GM12878 (cell line): ENCODE measurements around the gene RGSL1. TPM values are rescaled to one million over a fixed set of nuclear protein-coding genes. Genes with fewer than 3 reads are reported as not detected.

Experiments
- ATAC-seq: fragments of 200-7000 bp; cut with Tn5 transposase; 3 replicates; pipeline ENCODE4 v1.9.1; 2020; ENCODE audit warnings: mild to moderate bottlenecking, moderate library complexity
- BruUV-seq: library from RNA; stranded (reverse); fragments of 400-500 nt; replicated peaks from 2 replicates; lab custom pipeline; 2021; lab: Mats Ljungman, UMichigan
- CTCF ChIA-PET: fragments of 300-600 bp; sonication (Branson Sonifier 250); formaldehyde crosslinking; extraction: SDS; loops from one replicate; lab custom pipeline; 2021; ENCODE audit warnings: inconsistent platforms; lab: Yijun Ruan, JAX
- POLR2A ChIA-PET: fragments of 350-600 bp; formaldehyde crosslinking; extraction: SDS; loops from one replicate; lab custom pipeline; 2021; ENCODE audit warnings: inconsistent platforms; lab: Charles Lee
- RAD21 ChIA-PET: fragments of 300-600 bp; sonication (Branson Sonifier 250); formaldehyde crosslinking; loops from one replicate; lab custom pipeline; 2023; ENCODE audit warnings: antibody characterized with exemption; ENCODE audit not compliant: unreplicated experiment; lab: Charles Lee
- SMC1A ChIA-PET: fragments of 300-600 bp; sonication (Branson Sonifier 250); formaldehyde crosslinking; loops from one replicate; lab custom pipeline; 2023; ENCODE audit not compliant: unreplicated experiment, uncharacterized antibody; lab: Charles Lee
- DNase-seq: peaks from one replicate; pipeline ENCODE4 v3.0.0-alpha.2; 2011; ENCODE audit warnings: low read depth, low spot score
- FAIRE-seq: peaks from 3 replicates; lab custom pipeline; 2011; peaks lifted over from hg19 to GRCh38; lab: Jason Lieb, UNC
- H2AFZ ChIP-seq: 2 replicates; pipeline ENCODE4 v1.6.0; 2011; ENCODE audit warnings: low read depth, low read length, control low read depth; ENCODE audit not compliant: control insufficient read depth
- H3K27ac ChIP-seq: 2 replicates; pipeline ENCODE4 v1.5.1; 2011; ENCODE audit warnings: control low read depth; ENCODE audit not compliant: control insufficient read depth, insufficient read depth
- H3K27me3 ChIP-seq, 2 experiments: replicated peaks in 1 of 2; 2 replicates each; pipeline versions ENCODE4 v1.6.0 to v1.6.1; 2011; ENCODE audit warnings: low read length in 1 of 2; ENCODE audit not compliant: control insufficient read depth in 2 of 2, insufficient read depth in 2 of 2
- H3K36me3 ChIP-seq, 2 experiments: 2 replicates each; pipeline ENCODE4 v1.5.1; 2011; ENCODE audit warnings: low read length in 1 of 2; ENCODE audit not compliant: control insufficient read depth in 2 of 2, insufficient read depth in 2 of 2
- H3K4me1 ChIP-seq: 2 replicates; pipeline ENCODE4 v1.6.1; 2011; ENCODE audit warnings: mild to moderate bottlenecking, low read length, moderate library complexity, mixed read lengths; ENCODE audit not compliant: control insufficient read depth, insufficient read depth
- H3K4me2 ChIP-seq: 2 replicates; pipeline ENCODE4 v1.6.0; 2011; ENCODE audit warnings: control low read depth; ENCODE audit not compliant: control insufficient read depth, insufficient read depth
- H3K4me3 ChIP-seq: fragments of 200-600 bp; sonication (generic); 2 replicates; pipeline ENCODE4 v1.5.1; 2016
- H3K79me2 ChIP-seq: 2 replicates; pipeline ENCODE4 v1.6.0; 2011; ENCODE audit warnings: low read length; ENCODE audit not compliant: control insufficient read depth, insufficient read depth
- H3K9ac ChIP-seq: 2 replicates; pipeline ENCODE4 v1.8.0; 2011; ENCODE audit warnings: low read length, control low read depth, mixed read lengths; ENCODE audit not compliant: control insufficient read depth, insufficient read depth
- H3K9me3 ChIP-seq: replicated peaks from 3 replicates; pipeline ENCODE4 v1.5.1; 2011; ENCODE audit warnings: mild to moderate bottlenecking, low read length; ENCODE audit not compliant: control insufficient read depth, insufficient read depth
- H4K20me1 ChIP-seq: 2 replicates; pipeline ENCODE4 v1.6.0; 2011; ENCODE audit not compliant: control insufficient read depth, insufficient read depth
- FOXM1 ChIP-seq: IDR thresholded peaks from 2 replicates; pipeline ENCODE4 v1.6.1; 2012; ENCODE audit warnings: low read depth, mild to moderate bottlenecking, inconsistent platforms, low read length, moderate library complexity
- HDGF ChIP-seq: fragments of 450-650 bp; IDR thresholded peaks from 2 replicates; pipeline ENCODE4 v1.6.1; 2016; ENCODE audit warnings: antibody characterized with exemption
- HSF1 ChIP-seq: fragments of 150-350 bp; IDR thresholded peaks from 2 replicates; pipeline ENCODE4 v1.6.1; 2014; ENCODE audit warnings: mild to moderate bottlenecking, low read depth, low read length
- KAT2A ChIP-seq: conservative IDR thresholded peaks from 2 replicates; pipeline ENCODE4 v1.6.1; 2011; ENCODE audit warnings: low read depth, low read length; ENCODE audit not compliant: control insufficient read depth
- MEF2A ChIP-seq: IDR thresholded peaks from 2 replicates; pipeline ENCODE4 v1.6.1; 2011; ENCODE audit warnings: low read depth, mild to moderate bottlenecking, low read length, moderate library complexity; ENCODE audit not compliant: insufficient read depth
- POU2F2 ChIP-seq: IDR thresholded peaks from 3 replicates; pipeline ENCODE4 v1.6.1; 2011; ENCODE audit warnings: low read depth, mild to moderate bottlenecking, low read length, borderline replicate concordance
- PRDM15 ChIP-seq: fragments of 450-650 bp; formaldehyde crosslinking; IDR thresholded peaks from 2 replicates; pipeline ENCODE4 v1.4.0; 2020; ENCODE audit warnings: mild to moderate bottlenecking, moderate library complexity
- ZBTB4 ChIP-seq: fragments of 450-650 bp; formaldehyde crosslinking; IDR thresholded peaks from 2 replicates; pipeline ENCODE4 v1.4.0; 2022; ENCODE audit warnings: mild to moderate bottlenecking, moderate library complexity
- whole genome bisulfite sequencing: methylation state at CpG from one replicate; pipeline ENCODE4 v1.1.6; 2016; ENCODE audit warnings: low lambda C conversion rate; ENCODE audit not compliant: insufficient replicate concordance, insufficient coverage; ENCODE audit errors: missing lambda C conversion rate; 5-methylcytosine and 5-hydroxymethylcytosine counted together
- in situ Hi-C: fragments of 300-500 bp; cut with MboI; formaldehyde crosslinking; loops from 9 replicates; pipeline ENCODE4 v1.14.3; 2018; ENCODE audit warnings: mixed read lengths
- intact Hi-C: fragments of 100-400 bp; cut with micrococcal nuclease; formaldehyde crosslinking; loops from one replicate; pipeline ENCODE4 v1.14.2; 2022; ENCODE audit not compliant: unreplicated experiment
- polyA plus RNA-seq, 11 experiments: library from polyadenylated mRNA; depleted of rRNA in 4 of 11; unstranded in 6 of 11; stranded (reverse) in 5 of 11; fragments of >200 nt; fragmentation: Nextera tagmentation in 4 of 11; fragmentation: Illumina TruSeq in 1 of 11; extraction: Ambion mirVana in 4 of 11; extraction: Trizol in 1 of 11; gene quantifications; 1 replicate in 1 of 11; 2 replicates in 10 of 11; pipeline versions ENCODE4 v1.2.1 to v1.2.3, GENCODE V29; 2011 to 2016; ENCODE audit warnings: inconsistent platforms in 2 of 11, missing spikeins in 2 of 11, low read depth in 1 of 11
- total RNA-seq, 4 experiments: library from RNA; depleted of rRNA in 3 of 4; stranded (reverse); fragments of >200 nt in 3 of 4; fragmentation: Illumina TruSeq in 1 of 4; extraction: Trizol in 1 of 4; gene quantifications; 2 replicates each; pipeline versions ENCODE4 v1.2.1 to v1.2.3, GENCODE V29; 2013 to 2021

RGSL1 gene
- total and polyA plus RNA-seq, 10 of the 15 experiments (the other 5 are each of a cell fraction or from before 2014, with no cell fraction given), result 0.05 to 0.28 (median 0.27) TPM; not detected in 5

GRCh38 chr1:182507685-182508084 is 57.7 kb downstream of the RGSL1 start:
- POLR2A ChIA-PET, result no interaction called here
- in situ Hi-C loops (no loop called here), intact Hi-C loops (no loop called here)
- H3K9me3 ChIP-seq, result no peaks in the 10 kb centered on the region
- CTCF ChIA-PET, result no interaction called here
- H3K27me3 ChIP-seq, result no peaks in the 10 kb centered on the region
- RAD21 ChIA-PET, result no interaction called here
- H3K36me3 ChIP-seq, result no peaks in the 10 kb centered on the region
- H3K27ac ChIP-seq, result no peak overlapping the region
- no TSS peak for BruUV-seq
- H3K9ac ChIP-seq, result no peak overlapping the region
- TF ChIP-seq HSF1 (no peak), KAT2A (no peak), POU2F2 (no peak), FOXM1 (no peak), HDGF (no peak)
- TF ChIP-seq, all 136 proteins: peak for 0
- no peaks in the 10 kb centered on the region for H4K20me1 ChIP-seq
- no peaks in the 10 kb centered on the region for H3K79me2 ChIP-seq
- H3K4me3 ChIP-seq, result no peak overlapping the region
- no peak for ATAC-seq
- no peaks in the 10 kb centered on the region for H3K4me1 ChIP-seq
- DNase-seq, result no peak
- WGBS, result 76% methylated on average over 3 of the region's 3 CpGs
- FAIRE-seq, result no peak
- SMC1A ChIA-PET, result no interaction called here
- no peak overlapping the region for H3K4me2 ChIP-seq
- H2AFZ ChIP-seq, result no peak overlapping the region

GRCh38 chr1:182515556-182515955 is 65.6 kb downstream of the RGSL1 start:
- BruUV-seq, result no TSS peak
- Histone ChIP-seq H3K27me3 (peaks cover 0 to 3% of the 10 kb centered on the region in 2 experiments; a peak in 1 of 4 replicates), H2AFZ (no peak overlapping the region), H3K9ac (no peak overlapping the region), H3K36me3 (no peaks in the 10 kb centered on the region), H3K27ac (no peak overlapping the region), H3K4me3 (no peak overlapping the region), H3K9me3 (no peaks in the 10 kb centered on the region; the same call in 2 of the 3 replicates), H3K4me2 (no peak overlapping the region), H3K4me1 (no peaks in the 10 kb centered on the region), H4K20me1 (no peaks in the 10 kb centered on the region), H3K79me2 (no peaks in the 10 kb centered on the region)
- RAD21 ChIA-PET, result no interaction called here
- DNase-seq, result no peak
- intact Hi-C loops (no loop called here), in situ Hi-C loops (no loop called here)
- no peak for ATAC-seq
- POLR2A ChIA-PET, result no interaction called here
- CTCF ChIA-PET, result no interaction called here
- FAIRE-seq, result no peak
- WGBS, result 56% methylated on average over 16 of the region's 17 CpGs
- SMC1A ChIA-PET, result no interaction called here
- TF ChIP-seq MEF2A (no peak), ZBTB4 (no peak), PRDM15 (no peak)
